WERI-Rb-1 (cell line): Measurements from ENCODE around the gene MAPT.

Source experiments
- DNase-seq: peaks from one replicate; pipeline ENCODE4 v3.0.0-alpha.2; 2020
- H3K27ac ChIP-seq: fragments of 250-450 bp; sonication (Bioruptor Pico); 2 replicates; pipeline ENCODE4 v1.5.1; 2020; ENCODE audit warnings: mild to moderate bottlenecking, moderate library complexity
- H3K27me3 ChIP-seq: fragments of 250-450 bp; sonication (Bioruptor Pico); 2 replicates; pipeline ENCODE4 v1.5.1; 2021; ENCODE audit warnings: mild to moderate bottlenecking, low read depth, moderate library complexity; ENCODE audit not compliant: insufficient read depth, severe bottlenecking
- H3K36me3 ChIP-seq: fragments of 250-450 bp; sonication (Bioruptor Pico); 2 replicates; pipeline ENCODE4 v1.5.1; 2020; ENCODE audit warnings: mild to moderate bottlenecking, moderate library complexity
- H3K4me3 ChIP-seq: 2 replicates; pipeline ENCODE4 v1.5.1; 2011; ENCODE audit warnings: low read depth, mild to moderate bottlenecking, control low read depth, low read length
- H3K9me3 ChIP-seq: fragments of 250-450 bp; sonication (Bioruptor Pico); 2 replicates; pipeline ENCODE4 v1.5.1; 2021; ENCODE audit warnings: mild to moderate bottlenecking, moderate library complexity; ENCODE audit not compliant: severe bottlenecking
- CTCF ChIP-seq: IDR thresholded peaks from 2 replicates; pipeline ENCODE4 v1.5.1; 2011; ENCODE audit warnings: low read depth, mild to moderate bottlenecking, control low read depth, inconsistent platforms, low read length

Gene MAPT

GRCh38 chr17:45971698-45972141, 77.4 kb downstream of the MAPT start:
- H3K4me3 ChIP-seq = no peak overlapping the region
- H3K36me3 ChIP-seq = no peaks in the 10 kb centered on the region
- no peaks in the 10 kb centered on the region for H3K27me3 ChIP-seq
- no peak for DNase-seq
- no peaks in the 10 kb centered on the region for H3K9me3 ChIP-seq
- TF ChIP-seq CTCF = peak; percentile 18; the same call in 1 of the 2 replicates
- no peak overlapping the region for H3K27ac ChIP-seq

- Histone ChIP-seq H3K27ac (no peak overlapping the region), H3K27me3 (no peaks in the 10 kb centered on the region), H3K36me3 (no peaks in the 10 kb centered on the region), H3K9me3 (no peaks in the 10 kb centered on the region), H3K4me3 (no peak overlapping the region)
- DNase-seq = no peak
- no peak for TF ChIP-seq CTCF
Observed at GRCh38 chr17:45972531-45972930, 78.2 kb downstream of the MAPT start.

GRCh38 chr17:45973099-45973780, 78.9 kb downstream of the MAPT start:
- Histone ChIP-seq H3K9me3 (no peaks in the 10 kb centered on the region), H3K4me3 (no peak overlapping the region), H3K27ac (no peak overlapping the region), H3K27me3 (no peaks in the 10 kb centered on the region), H3K36me3 (no peaks in the 10 kb centered on the region)
- DNase-seq = no peak
- TF ChIP-seq CTCF = no peak

DNA sequence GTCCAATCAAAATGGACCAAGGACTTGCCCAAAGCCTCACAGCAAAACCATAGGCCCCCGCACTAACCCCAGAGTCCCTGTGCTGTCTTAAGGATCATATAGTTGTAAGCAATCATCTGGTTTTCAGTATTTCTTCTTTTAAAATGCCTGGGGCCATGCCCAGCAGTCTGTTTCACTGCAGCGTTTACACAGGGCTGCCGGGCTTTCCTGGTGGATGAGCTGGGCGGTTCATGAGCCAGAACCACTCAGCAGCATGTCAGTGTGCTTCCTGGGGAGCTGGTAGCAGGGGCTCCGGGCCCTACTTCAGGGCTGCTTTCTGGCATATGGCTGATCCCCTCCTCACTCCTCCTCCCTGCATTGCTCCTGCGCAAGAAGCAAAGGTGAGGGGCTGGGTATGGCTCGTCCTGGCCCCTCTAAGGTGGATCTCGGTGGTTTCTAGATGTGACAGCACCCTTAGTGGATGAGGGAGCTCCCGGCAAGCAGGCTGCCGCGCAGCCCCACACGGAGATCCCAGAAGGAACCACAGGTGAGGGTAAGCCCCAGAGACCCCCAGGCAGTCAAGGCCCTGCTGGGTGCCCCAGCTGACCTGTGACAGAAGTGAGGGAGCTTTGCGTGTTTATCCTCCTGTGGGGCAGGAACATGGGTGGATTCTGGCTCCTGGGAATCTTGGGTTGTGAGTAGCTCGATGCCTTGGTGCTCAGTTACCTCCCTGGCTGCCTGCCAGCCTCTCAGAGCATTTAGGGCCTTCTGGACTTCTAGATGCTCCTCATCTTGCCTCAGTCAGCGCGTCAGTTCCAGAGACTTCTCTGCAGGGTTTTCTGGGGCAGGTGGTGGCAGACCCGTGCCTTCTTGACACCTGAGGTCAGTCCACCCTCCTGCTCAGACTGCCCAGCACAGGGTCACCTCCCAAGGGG, 79.8 kb downstream of the MAPT start:
- TF ChIP-seq CTCF = no peak
- Histone ChIP-seq H3K27ac (no peak overlapping the region), H3K9me3 (no peaks in the 10 kb centered on the region), H3K27me3 (no peaks in the 10 kb centered on the region), H3K36me3 (no peaks in the 10 kb centered on the region), H3K4me3 (no peak overlapping the region)
- DNase-seq = no peak

DNA sequence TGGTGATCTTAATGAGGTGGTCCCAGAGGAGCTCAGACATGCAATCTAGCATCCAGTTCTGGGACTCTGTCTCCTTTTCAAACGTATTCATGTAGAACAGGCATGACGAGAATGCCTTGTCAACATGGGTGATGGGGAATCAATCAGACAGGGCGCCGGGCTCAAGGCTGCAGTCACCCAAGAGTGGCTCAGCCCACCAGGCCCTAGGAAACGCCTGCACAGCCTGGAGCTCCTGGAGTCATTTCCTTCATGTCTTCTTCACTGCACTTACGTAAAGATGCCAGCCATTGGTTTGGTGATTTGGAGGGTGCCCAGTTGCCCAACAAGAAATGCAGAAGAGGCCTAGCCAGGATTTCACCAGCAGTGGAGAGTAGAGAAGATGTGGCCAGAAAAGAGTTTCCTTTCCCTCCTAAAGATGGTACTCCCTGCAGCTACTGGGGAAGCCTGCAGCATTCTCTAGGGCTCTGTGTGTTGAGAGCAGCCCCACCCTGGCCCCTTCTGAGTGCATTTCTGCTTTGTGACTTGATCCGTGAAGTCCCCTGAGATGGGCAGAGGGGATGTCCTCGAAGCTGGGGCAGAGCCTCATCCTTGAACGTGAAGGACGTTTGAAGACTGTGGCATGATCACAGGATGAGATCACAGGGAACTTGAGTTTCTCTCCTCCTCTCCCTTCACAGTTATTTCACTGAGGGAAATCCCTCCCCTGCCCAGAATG, 80.7 kb downstream of the MAPT start:
- no peak for TF ChIP-seq CTCF
- Histone ChIP-seq H3K4me3 (no peak overlapping the region), H3K27ac (no peak overlapping the region), H3K9me3 (no peaks in the 10 kb centered on the region), H3K36me3 (no peaks in the 10 kb centered on the region), H3K27me3 (no peaks in the 10 kb centered on the region)
- no peak for DNase-seq
